ENCODE results near the gene SNAI1.

- TF ChIP-seq CTCF (IDR thresholded peaks at IDR 0.05) (no peak), TCF7L2 (IDR thresholded peaks at IDR 0.05; ENCODE audit: low read depth, low read length) (no peak), POLR2AphosphoS5 (IDR thresholded peaks at IDR 0.05; ENCODE audit: low read depth, low read length) (no peak), REST (IDR thresholded peaks at IDR 0.05; ENCODE audit: insufficient read depth in 1 of 2, low read depth in 2 of 2, low read length in 1 of 2) (no peak), SIN3A (IDR thresholded peaks at IDR 0.05; ENCODE audit: borderline replicate concordance, insufficient read depth, low read depth, low read length) (no peak)
Observed at GRCh38 chr20:50017576-50018248, 34.9 kb downstream of the SNAI1 start.

All from Panc1 (cell line).